Neural crest cell (in vitro differentiated cells): ENCODE results near the gene ZCCHC7. TPM values are rescaled to one million over a fixed set of nuclear protein-coding genes. Genes with fewer than 3 reads are reported as not detected.

ENCODE experiments used
- DNase-seq: peaks from one replicate; pipeline ENCODE4 v3.0.0; 2021; ENCODE audit warnings: low read depth, mixed read lengths, low spot score
- H3K27ac Mint-ChIP-seq: one replicate; pipeline ENCODE4 v1.8.0; 2021; ENCODE audit warnings: mild to moderate bottlenecking, mixed read lengths; ENCODE audit not compliant: unreplicated experiment
- H3K27me3 Mint-ChIP-seq: 2 replicates; pipeline ENCODE4 v1.8.0; 2021; ENCODE audit warnings: low read depth, mild to moderate bottlenecking, mixed read lengths
- H3K36me3 Mint-ChIP-seq: 2 replicates; pipeline ENCODE4 v1.8.0; 2021; ENCODE audit warnings: low read depth, mild to moderate bottlenecking, mixed read lengths
- H3K4me1 Mint-ChIP-seq: 2 replicates; pipeline ENCODE4 v1.8.0; 2021; ENCODE audit warnings: mixed read lengths
- H3K4me3 Mint-ChIP-seq: one replicate; pipeline ENCODE4 v1.8.0; 2021; ENCODE audit warnings: mild to moderate bottlenecking, mixed read lengths
- H3K9me3 Mint-ChIP-seq: 2 replicates; pipeline ENCODE4 v1.8.0; 2021; ENCODE audit warnings: mixed read lengths
- CTCF ChIP-seq: fragments of 200-600 bp; sonication (generic); conservative IDR thresholded peaks from 2 replicates; pipeline ENCODE4 v1.5.0; 2021; ENCODE audit warnings: antibody characterized with exemption, mild to moderate bottlenecking
- total RNA-seq: library from RNA; stranded (reverse); gene quantifications from 2 replicates; pipeline ENCODE4 v1.2.1, GENCODE V29; 2021

ZCCHC7 gene
- total RNA-seq, 1 donor from 2014 or later: 21.6 TPM

DNA sequence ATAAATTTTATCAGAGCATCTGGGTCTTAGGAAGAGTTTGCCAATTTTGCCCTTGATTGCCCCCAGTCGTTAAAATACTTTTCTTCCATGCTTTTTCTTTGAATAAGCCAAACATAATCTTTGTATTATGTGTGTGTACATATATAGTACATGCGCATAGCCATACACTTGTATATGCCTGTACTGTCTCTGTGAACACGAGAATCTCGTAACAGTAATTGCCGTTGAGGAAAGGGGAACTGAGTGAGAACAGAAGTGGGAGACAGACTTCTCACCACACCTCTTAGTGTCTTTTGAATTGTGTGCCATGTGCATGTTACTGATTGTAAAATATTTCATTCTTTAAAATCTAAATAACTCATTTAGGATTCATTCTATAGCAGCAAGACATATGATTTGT, 222.5 kb downstream of the ZCCHC7 start:
- Mint-ChIP-seq H3K4me3 (no peak overlapping the region), H3K4me1 (peaks cover 7% of the 10 kb centered on the region), H3K9me3 (no peaks in the 10 kb centered on the region), H3K36me3 (no peaks in the 10 kb centered on the region), H3K27me3 (no peaks in the 10 kb centered on the region), H3K27ac (no peak overlapping the region)
- no peak for TF ChIP-seq CTCF
- DNase-seq: no peak

GRCh38 chr9:37343724-37344123, 223.3 kb downstream of the ZCCHC7 start:
- no peak for TF ChIP-seq CTCF
- Mint-ChIP-seq H3K27me3 (no peaks in the 10 kb centered on the region), H3K4me1 (peaks cover 4% of the 10 kb centered on the region), H3K9me3 (no peaks in the 10 kb centered on the region), H3K4me3 (no peak overlapping the region), H3K36me3 (no peaks in the 10 kb centered on the region), H3K27ac (no peak overlapping the region)
- no peak for DNase-seq

- no peaks in the 10 kb centered on the region for H3K27me3 Mint-ChIP-seq
- no peaks in the 10 kb centered on the region for H3K36me3 Mint-ChIP-seq
- no peak for DNase-seq
- no peak for TF ChIP-seq CTCF
- H3K27ac Mint-ChIP-seq: no peak overlapping the region
- H3K4me3 Mint-ChIP-seq: no peak overlapping the region
- no peaks in the 10 kb centered on the region for H3K9me3 Mint-ChIP-seq
- H3K4me1 Mint-ChIP-seq: peaks cover under 1% of the 10 kb centered on the region
Measured at GRCh38 chr9:37345038-37345437, 224.7 kb downstream of the ZCCHC7 start.

- Mint-ChIP-seq H3K9me3 (no peaks in the 10 kb centered on the region), H3K36me3 (peaks cover 13% of the 10 kb centered on the region), H3K4me1 (no peaks in the 10 kb centered on the region), H3K27ac (no peak overlapping the region), H3K4me3 (no peak overlapping the region), H3K27me3 (no peaks in the 10 kb centered on the region)
- no peak for DNase-seq
- no peak for TF ChIP-seq CTCF
Measured at GRCh38 chr9:37348917-37349316, 228.5 kb downstream of the ZCCHC7 start.

DNA sequence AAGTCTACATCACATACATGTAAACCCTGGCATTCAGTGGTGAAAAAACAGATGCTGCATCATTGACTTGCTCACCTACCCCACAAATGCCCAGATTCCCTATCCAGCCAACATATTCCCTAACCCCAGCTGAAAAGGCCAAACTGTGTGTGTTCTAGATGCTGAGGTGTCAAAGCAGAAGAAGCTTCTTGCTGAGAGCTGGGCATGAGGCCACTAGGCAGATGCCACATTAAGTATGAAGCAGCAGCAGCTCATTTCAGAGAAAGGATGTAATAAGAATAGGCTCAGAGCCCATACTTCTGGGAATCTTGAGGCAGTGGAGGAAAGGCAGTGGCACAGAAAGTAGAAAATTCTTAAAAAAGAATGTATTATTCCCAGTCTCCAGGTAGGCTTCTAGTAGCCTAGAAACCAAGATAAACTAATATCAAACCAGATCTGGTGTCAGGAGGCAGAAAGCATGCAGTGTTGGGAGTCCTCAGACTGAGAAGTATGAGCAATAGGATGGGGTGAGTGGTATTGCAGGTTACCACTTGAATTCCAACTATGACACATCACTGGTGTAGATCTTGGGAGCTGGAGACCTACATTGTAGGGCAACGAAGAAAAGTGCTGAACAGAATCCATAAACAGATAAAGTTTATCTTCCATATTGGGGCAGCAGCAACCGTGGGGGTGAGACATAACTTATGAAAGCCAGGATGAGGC, 230.3 kb downstream of the ZCCHC7 start:
- H3K9me3 Mint-ChIP-seq: no peaks in the 10 kb centered on the region

More for the DNA sequence above, 230.3 kb downstream of the ZCCHC7 start:
- Mint-ChIP-seq H3K27ac (no peak overlapping the region), H3K4me1 (no peaks in the 10 kb centered on the region), H3K27me3 (no peaks in the 10 kb centered on the region), H3K36me3 (peaks cover 17% of the 10 kb centered on the region), H3K4me3 (no peak overlapping the region)
- no peak for DNase-seq
- TF ChIP-seq CTCF: no peak
